Kasumi-1 (cell line): ENCODE measurements around the gene MYH7.
"Not testable (repeated sequence)": the region's sequence is repeated elsewhere in the genome, so short reads cannot be mapped to it uniquely, and the experiment has no call there.

Experiments used
- DNase-seq, 2 experiments: peaks; one replicate each; lab custom pipeline; 2025; lab: John Stamatoyannopoulos, UW

MYH7 gene

GRCh38 chr14:23406725-23407355, 28.6 kb downstream of the MYH7 start:
- no peak for DNase-seq

- DNase-seq: no peak
These were observed 29.2 kb downstream of the MYH7 start for GRCh38 chr14:23406244-23406643.

GRCh38 chr14:23405516-23406025, 29.9 kb downstream of the MYH7 start:
- DNase-seq: no peak

GRCh38 chr14:23405096-23405495, 30.4 kb downstream of the MYH7 start:
- DNase-seq: no peak

- DNase-seq: no peak
These were observed 31.0 kb downstream of the MYH7 start for GRCh38 chr14:23404331-23404900.

- no peak for DNase-seq
These were observed 31.6 kb downstream of the MYH7 start for GRCh38 chr14:23403908-23404307.

- DNase-seq: no peak
These were observed 32.4 kb downstream of the MYH7 start for GRCh38 chr14:23403139-23403438.

- DNase-seq: no peak
These were observed 32.9 kb downstream of the MYH7 start for GRCh38 chr14:23402296-23403138.

GRCh38 chr14:23401291-23401690, 34.2 kb downstream of the MYH7 start:
- DNase-seq: no peak

- DNase-seq: not testable (repeated sequence)
These were observed 34.8 kb downstream of the MYH7 start for GRCh38 chr14:23400496-23401149.

- DNase-seq: no peak
These were observed 35.9 kb downstream of the MYH7 start for GRCh38 chr14:23399591-23399990.

GRCh38 chr14:23399136-23399535, 36.3 kb downstream of the MYH7 start:
- no peak for DNase-seq

- DNase-seq: no peak
These were observed 37.1 kb downstream of the MYH7 start for GRCh38 chr14:23398348-23398747.

GRCh38 chr14:23396781-23397407, 38.6 kb downstream of the MYH7 start:
- DNase-seq: no peak

GRCh38 chr14:23396126-23396525, 39.3 kb downstream of the MYH7 start:
- no peak for DNase-seq

- no peak for DNase-seq
These were observed 42.8 kb downstream of the MYH7 start for GRCh38 chr14:23392613-23393012.

GRCh38 chr14:23389871-23390270, 45.6 kb downstream of the MYH7 start:
- not testable (repeated sequence) for DNase-seq

GRCh38 chr14:23389396-23389795, 46.1 kb downstream of the MYH7 start:
- no peak for DNase-seq

GRCh38 chr14:23388996-23389395, 46.5 kb downstream of the MYH7 start:
- DNase-seq: no peak

GRCh38 chr14:23387916-23388882, 47.3 kb downstream of the MYH7 start:
- DNase-seq: no peak

GRCh38 chr14:23386999-23387398, 48.5 kb downstream of the MYH7 start:
- DNase-seq: no peak
